ENCODE data around the gene RALGAPB.
"Not testable (repeated sequence)": the region's sequence is repeated elsewhere in the genome, so short reads cannot be mapped to it uniquely, and the experiment has no call there.

The RALGAPB gene

GRCh38 chr20:38472513-38473366, at the start of gene RALGAPB:
Gene RALGAPB (plus strand): TSS chr20:38472843. CDS start chr20:38488433, 15,590 bp downstream.
- DNase-seq (ENCODE audit: low read depth) = peak; percentile 92

- no peak for DNase-seq (ENCODE audit: low read depth)
Measured at GRCh38 chr20:38423541-38423940, 49.1 kb upstream of the RALGAPB start.

- DNase-seq (ENCODE audit: low read depth) = no peak
Measured at GRCh38 chr20:38424401-38424800, 48.2 kb upstream of the RALGAPB start.

GRCh38 chr20:38426006-38426897, 46.4 kb upstream of the RALGAPB start:
- no peak for DNase-seq (ENCODE audit: low read depth)

- no peak for DNase-seq (ENCODE audit: low read depth)
Measured at GRCh38 chr20:38427655-38428023, 45.0 kb upstream of the RALGAPB start.

GRCh38 chr20:38428800-38429199, 43.8 kb upstream of the RALGAPB start:
- no peak for DNase-seq (ENCODE audit: low read depth)

- no peak for DNase-seq (ENCODE audit: low read depth)
Measured at GRCh38 chr20:38429301-38429700, 43.3 kb upstream of the RALGAPB start.

- no peak for DNase-seq (ENCODE audit: low read depth)
Measured at GRCh38 chr20:38430679-38431325, 41.8 kb upstream of the RALGAPB start.

- DNase-seq (ENCODE audit: low read depth) = no peak
Measured at GRCh38 chr20:38432292-38432691, 40.4 kb upstream of the RALGAPB start.

- DNase-seq (ENCODE audit: low read depth) = not testable (repeated sequence)
Measured at GRCh38 chr20:38432870-38433269, 39.8 kb upstream of the RALGAPB start.

GRCh38 chr20:38433304-38433972, 39.2 kb upstream of the RALGAPB start:
- DNase-seq (ENCODE audit: low read depth) = no peak

GRCh38 chr20:38434301-38434741, 38.3 kb upstream of the RALGAPB start:
- DNase-seq (ENCODE audit: low read depth) = no peak

GRCh38 chr20:38434770-38435554, 37.7 kb upstream of the RALGAPB start, which contains the start of gene SNHG17:
Gene SNHG17 (minus strand): TSS chr20:38435328.
- DNase-seq (ENCODE audit: low read depth) = peak; percentile 78

- DNase-seq (ENCODE audit: low read depth) = no peak
Measured at GRCh38 chr20:38435555-38435939, 37.1 kb upstream of the RALGAPB start.

- DNase-seq (ENCODE audit: low read depth) = no peak
Measured at GRCh38 chr20:38437796-38438195, 34.8 kb upstream of the RALGAPB start.

GRCh38 chr20:38441110-38441509, 31.5 kb upstream of the RALGAPB start:
- not testable (repeated sequence) for DNase-seq (ENCODE audit: low read depth)

- no peak for DNase-seq (ENCODE audit: low read depth)
Measured at GRCh38 chr20:38441916-38442315, 30.7 kb upstream of the RALGAPB start.

- DNase-seq (ENCODE audit: low read depth) = no peak
Measured at GRCh38 chr20:38445381-38445796, 27.3 kb upstream of the RALGAPB start.

- no peak for DNase-seq (ENCODE audit: low read depth)
Measured at GRCh38 chr20:38445901-38446425, 26.7 kb upstream of the RALGAPB start.

- peak; percentile 89 for DNase-seq (ENCODE audit: low read depth)
Measured at GRCh38 chr20:38446441-38447209, 26.0 kb upstream of the RALGAPB start.

Data from stimulated activated CD8-positive, alpha-beta memory T cell treated with anti-CD3 and anti-CD28 coated beads, Interleukin-7, amount 100 ng/mL, for 24 hours (primary cell).